Osteocyte (in vitro differentiated cells): ENCODE results near the gene MKS1. TPM values are rescaled to one million over a fixed set of nuclear protein-coding genes. Genes with fewer than 3 reads are reported as not detected.

Experiments used
- DNase-seq: peaks from one replicate; pipeline ENCODE4 v3.0.0; 2021; ENCODE audit warnings: mixed read lengths; ENCODE audit not compliant: unreplicated experiment; ENCODE audit errors: extremely low spot score
- H3K27ac Mint-ChIP-seq: one replicate; pipeline ENCODE4 v1.8.0; 2021; ENCODE audit warnings: mild to moderate bottlenecking, mixed read lengths; ENCODE audit not compliant: unreplicated experiment
- H3K27me3 Mint-ChIP-seq: one replicate; pipeline ENCODE4 v1.8.0; 2021; ENCODE audit warnings: mixed read lengths; ENCODE audit not compliant: unreplicated experiment
- H3K36me3 Mint-ChIP-seq: one replicate; pipeline ENCODE4 v1.8.0; 2021; ENCODE audit warnings: mixed read lengths; ENCODE audit not compliant: unreplicated experiment
- H3K4me1 Mint-ChIP-seq: one replicate; pipeline ENCODE4 v1.8.0; 2021; ENCODE audit warnings: mixed read lengths; ENCODE audit not compliant: unreplicated experiment
- H3K4me3 Mint-ChIP-seq: one replicate; pipeline ENCODE4 v1.8.0; 2021; ENCODE audit warnings: mild to moderate bottlenecking, moderate library complexity, mixed read lengths; ENCODE audit not compliant: unreplicated experiment
- H3K9me3 Mint-ChIP-seq: one replicate; pipeline ENCODE4 v1.8.0; 2021; ENCODE audit warnings: mixed read lengths; ENCODE audit not compliant: unreplicated experiment
- long read RNA-seq: library from polyadenylated mRNA; unstranded; transcript quantifications from one replicate; pipeline ENCODE4 v2.0.0, GENCODE V29; 2021
- total RNA-seq: library from RNA; stranded (reverse); gene quantifications from 2 replicates; pipeline ENCODE4 v1.2.1, GENCODE V29; 2021
- TF ChIP-seq, protein P1 (sequence below): fragments of 200-600 bp; sonication (generic); IDR thresholded peaks from 2 replicates; pipeline ENCODE4 v1.5.0; 2021; ENCODE audit warnings: antibody characterized with exemption, mild to moderate bottlenecking, moderate library complexity

The MKS1 gene
- 21.5 and 24.1 TPM in 2 replicates for total RNA-seq
- long read RNA-seq, transcript MKS1-202 (18 exons, 2,397 nt), result major isoform, 47 of 107 reads
- long read RNA-seq, partial matches to known transcripts, result 15 of 107 reads
- long read RNA-seq, other reads (novel, unspliced or antisense), result 40 of 107 reads

DNA sequence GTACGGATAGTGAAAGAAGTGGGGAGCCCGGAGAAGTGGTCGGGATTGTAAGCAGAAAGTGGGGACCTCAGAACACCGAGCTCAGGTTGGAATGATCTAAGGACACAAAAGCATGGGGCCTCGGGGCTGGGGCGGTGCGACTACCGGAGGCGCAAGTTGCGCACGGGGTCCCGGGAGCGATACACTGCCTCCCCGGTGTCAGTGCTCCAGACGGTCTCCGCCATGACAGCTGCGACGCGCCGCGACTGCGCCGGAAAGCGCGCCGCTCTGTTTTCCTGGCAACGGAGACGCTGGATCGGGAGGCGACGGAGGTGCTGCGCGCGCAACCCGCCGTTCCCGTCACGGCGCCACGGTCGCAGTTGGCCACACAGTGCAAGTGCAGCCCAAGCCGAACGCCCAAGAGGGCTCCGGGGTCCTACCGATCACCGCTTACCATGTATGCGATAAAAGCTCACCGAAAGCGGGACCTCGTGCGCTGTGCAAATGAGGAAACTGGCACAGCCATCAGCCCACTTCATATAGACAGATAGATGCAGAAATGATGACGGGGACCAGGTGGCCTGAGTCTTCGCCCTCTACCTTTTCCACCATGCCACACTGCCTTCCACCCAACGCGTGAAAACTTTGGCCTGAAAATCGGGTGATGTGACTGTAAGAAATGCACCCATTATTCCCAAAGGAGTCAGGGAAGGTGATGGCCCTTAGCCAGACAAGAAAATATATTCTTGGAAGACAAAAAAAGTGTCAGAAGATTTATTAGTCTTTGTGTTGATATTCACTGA, at the start of gene MKS1:
TSS of gene MKS1 (minus strand) at position 249 of the 782 bp plus-strand sequence. CDS start at position 224, 25 bp downstream.
- TF ChIP-seq, protein P1, sequence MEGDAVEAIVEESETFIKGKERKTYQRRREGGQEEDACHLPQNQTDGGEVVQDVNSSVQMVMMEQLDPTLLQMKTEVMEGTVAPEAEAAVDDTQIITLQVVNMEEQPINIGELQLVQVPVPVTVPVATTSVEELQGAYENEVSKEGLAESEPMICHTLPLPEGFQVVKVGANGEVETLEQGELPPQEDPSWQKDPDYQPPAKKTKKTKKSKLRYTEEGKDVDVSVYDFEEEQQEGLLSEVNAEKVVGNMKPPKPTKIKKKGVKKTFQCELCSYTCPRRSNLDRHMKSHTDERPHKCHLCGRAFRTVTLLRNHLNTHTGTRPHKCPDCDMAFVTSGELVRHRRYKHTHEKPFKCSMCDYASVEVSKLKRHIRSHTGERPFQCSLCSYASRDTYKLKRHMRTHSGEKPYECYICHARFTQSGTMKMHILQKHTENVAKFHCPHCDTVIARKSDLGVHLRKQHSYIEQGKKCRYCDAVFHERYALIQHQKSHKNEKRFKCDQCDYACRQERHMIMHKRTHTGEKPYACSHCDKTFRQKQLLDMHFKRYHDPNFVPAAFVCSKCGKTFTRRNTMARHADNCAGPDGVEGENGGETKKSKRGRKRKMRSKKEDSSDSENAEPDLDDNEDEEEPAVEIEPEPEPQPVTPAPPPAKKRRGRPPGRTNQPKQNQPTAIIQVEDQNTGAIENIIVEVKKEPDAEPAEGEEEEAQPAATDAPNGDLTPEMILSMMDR, result peak; percentile 60
- Mint-ChIP-seq H3K27ac (peak within 1 kb of the TSS; percentile 92), H3K36me3 (peaks cover 4% of the 10 kb centered on the region), H3K9me3 (no peaks in the 10 kb centered on the region), H3K4me1 (peaks cover 8% of the 10 kb centered on the region), H3K27me3 (no peaks in the 10 kb centered on the region), H3K4me3 (peak within 1 kb of the TSS; percentile 86)
- peak; percentile 98 for DNase-seq

DNA sequence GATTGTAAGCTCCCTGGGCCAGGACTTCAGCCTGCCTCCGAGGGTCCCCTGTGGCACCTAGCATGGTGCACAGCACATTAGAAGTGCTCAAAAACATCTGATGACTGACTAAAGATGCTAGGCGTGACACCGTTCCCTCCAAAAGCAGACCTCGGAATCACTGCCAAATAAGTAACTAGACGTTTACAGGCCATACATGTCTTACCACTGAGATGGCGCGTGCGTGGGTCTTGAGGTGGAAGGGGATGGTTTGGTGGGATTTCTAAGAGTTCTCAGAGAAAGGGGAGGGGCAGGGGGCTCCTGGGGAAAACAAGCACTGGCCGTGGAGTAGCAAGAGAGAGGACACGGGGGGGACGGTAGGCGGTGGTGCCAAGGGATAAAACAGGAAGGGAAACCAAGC, 49.3 kb upstream of the MKS1 start:
- no peaks in the 10 kb centered on the region for H3K4me1 Mint-ChIP-seq
- H3K36me3 Mint-ChIP-seq, result no peaks in the 10 kb centered on the region
- H3K27me3 Mint-ChIP-seq, result peaks cover 23% of the 10 kb centered on the region
- H3K9me3 Mint-ChIP-seq, result no peaks in the 10 kb centered on the region
- TF ChIP-seq, protein P1, result no peak
- no peak overlapping the region for H3K4me3 Mint-ChIP-seq
- DNase-seq, result peak; percentile 63
- no peak overlapping the region for H3K27ac Mint-ChIP-seq

DNA sequence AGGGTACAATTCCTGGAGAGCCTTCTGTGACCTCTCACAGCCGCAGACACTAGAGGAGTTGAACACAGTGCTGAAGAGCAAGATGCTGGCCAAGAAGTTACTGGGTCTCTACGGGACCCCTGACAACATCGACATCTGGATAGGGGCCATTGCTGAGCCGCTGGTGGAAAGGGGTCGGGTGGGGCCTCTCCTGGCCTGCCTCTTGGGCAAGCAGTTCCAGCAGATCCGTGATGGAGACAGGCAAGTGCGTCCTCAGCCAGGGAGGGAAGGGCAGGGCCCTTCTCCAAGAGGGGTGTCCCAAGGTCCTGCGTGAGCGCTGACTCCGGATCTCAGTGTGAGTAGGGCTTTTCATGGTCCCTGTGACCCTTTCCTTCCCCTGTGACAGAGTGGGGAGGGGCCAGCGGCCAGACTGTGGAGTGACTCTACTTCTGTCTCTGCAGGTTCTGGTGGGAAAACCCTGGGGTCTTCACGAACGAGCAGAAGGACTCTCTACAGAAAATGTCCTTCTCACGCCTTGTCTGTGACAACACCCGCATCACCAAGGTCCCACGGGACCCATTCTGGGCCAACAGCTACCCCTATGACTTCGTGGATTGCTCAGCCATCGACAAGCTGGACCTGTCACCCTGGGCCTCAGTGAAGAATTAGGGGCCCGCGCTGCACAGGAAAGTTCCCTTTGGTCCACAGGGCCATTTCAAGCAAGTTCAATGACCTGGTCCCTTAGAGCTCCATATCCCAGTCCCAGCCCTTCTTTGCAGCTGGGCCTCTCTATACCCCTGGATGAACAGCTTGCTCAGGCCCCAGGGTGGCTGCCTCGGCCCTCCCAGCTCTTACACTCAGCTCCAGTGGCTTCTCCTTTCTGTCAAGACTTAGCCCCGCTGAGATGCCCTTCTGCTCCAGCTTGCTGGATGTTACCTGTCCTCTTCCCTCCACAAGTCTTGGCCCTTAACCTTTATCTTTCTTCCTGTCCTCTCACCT, 48.6 kb upstream of the MKS1 start:
- Mint-ChIP-seq H3K27ac (no peak overlapping the region), H3K36me3 (no peaks in the 10 kb centered on the region), H3K4me1 (no peaks in the 10 kb centered on the region), H3K9me3 (no peaks in the 10 kb centered on the region), H3K4me3 (no peak overlapping the region), H3K27me3 (peaks cover 30% of the 10 kb centered on the region)
- TF ChIP-seq, protein P1, result no peak
- peak; percentile 72 for DNase-seq

DNA sequence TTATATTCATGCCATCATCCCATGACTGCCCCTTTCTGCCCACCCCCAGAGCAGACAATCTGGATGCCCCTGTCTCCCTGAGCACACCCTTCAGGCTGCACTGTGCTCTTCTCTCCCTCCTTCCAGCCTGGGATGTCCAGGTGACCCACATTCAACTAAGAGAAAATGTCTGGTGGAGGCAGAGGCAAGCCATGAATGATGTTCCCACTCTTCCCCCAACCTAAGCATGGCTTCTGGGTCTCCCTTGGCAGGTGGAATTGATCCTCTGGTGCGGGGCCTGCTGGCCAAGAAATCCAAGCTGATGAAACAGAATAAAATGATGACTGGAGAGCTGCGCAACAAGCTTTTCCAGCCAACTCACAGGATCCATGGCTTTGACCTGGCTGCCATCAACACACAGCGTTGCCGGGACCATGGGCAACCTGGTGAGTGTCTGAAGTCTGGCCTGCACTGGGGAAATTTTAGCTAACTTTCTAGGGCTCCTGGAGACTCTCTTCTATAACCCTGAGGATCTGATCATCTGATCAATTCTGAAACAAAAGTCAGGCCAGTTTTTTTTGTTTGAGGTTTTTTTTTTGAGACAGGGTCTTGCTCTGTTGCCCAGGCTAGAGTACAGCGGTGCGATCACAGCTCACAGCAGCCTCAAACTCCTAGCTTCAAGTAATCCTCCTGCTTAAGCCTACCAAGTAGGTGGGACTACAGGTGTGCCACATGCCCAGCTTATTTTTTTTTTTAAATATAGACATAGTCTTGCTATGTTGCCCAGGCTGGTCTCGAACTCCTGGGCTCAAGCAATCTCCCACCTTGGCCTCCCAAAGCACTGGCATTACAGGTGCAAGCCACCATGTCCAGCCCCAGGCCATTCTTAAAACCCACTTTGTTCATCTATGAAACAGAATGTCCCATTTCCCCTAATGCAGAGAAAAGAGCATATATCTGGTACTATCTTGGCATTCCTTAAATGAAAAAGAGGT, 47.1 kb upstream of the MKS1 start:
- no peak overlapping the region for H3K27ac Mint-ChIP-seq
- DNase-seq, result peak; percentile 65
- TF ChIP-seq, protein P1, result no peak
- no peak overlapping the region for H3K4me3 Mint-ChIP-seq
- peaks cover 43% of the 10 kb centered on the region for H3K27me3 Mint-ChIP-seq
- no peaks in the 10 kb centered on the region for H3K9me3 Mint-ChIP-seq
- H3K36me3 Mint-ChIP-seq, result no peaks in the 10 kb centered on the region
- H3K4me1 Mint-ChIP-seq, result no peaks in the 10 kb centered on the region
